ENCODE measurements around the gene BYSL.

Gene BYSL

GRCh38 chr6:41914869-41915530 lies 6.3 kb upstream of the BYSL start:
- no peak for DNase-seq

- DNase-seq, result peak; percentile 97
Observed at GRCh38 chr6:41917528-41917927, 3.8 kb upstream of the BYSL start.

GRCh38 chr6:41921712-41921998 lies 356 bp downstream of the BYSL start:
- DNase-seq, result no peak

GRCh38 chr6:41922154-41922553 lies 855 bp downstream of the BYSL start:
- DNase-seq, result no peak

- DNase-seq, result no peak
Observed at GRCh38 chr6:41927253-41927652, 6.0 kb downstream of the BYSL start.

- DNase-seq, result no peak
Observed at GRCh38 chr6:41929924-41930323, 8.6 kb downstream of the BYSL start.

GRCh38 chr6:41931792-41932191 lies 10.5 kb downstream of the BYSL start:
- DNase-seq, result no peak

GRCh38 chr6:41932378-41932777 lies 11.1 kb downstream of the BYSL start:
- no peak for DNase-seq

- DNase-seq, result no peak
Observed at GRCh38 chr6:41934278-41935192, 13.2 kb downstream of the BYSL start.

GRCh38 chr6:41935193-41935574 lies 13.9 kb downstream of the BYSL start:
- DNase-seq, result no peak

GRCh38 chr6:41935685-41936072 lies 14.4 kb downstream of the BYSL start:
- no peak for DNase-seq

GRCh38 chr6:41936073-41936837 lies 15.0 kb downstream of the BYSL start:
- DNase-seq, result peak; percentile 94

GRCh38 chr6:41937472-41937860 lies 16.2 kb downstream of the BYSL start:
- DNase-seq, result no peak

- DNase-seq, result no peak
Observed at GRCh38 chr6:41937861-41938574, 16.7 kb downstream of the BYSL start.

- no peak for DNase-seq
Observed at GRCh38 chr6:41938590-41939175, 17.4 kb downstream of the BYSL start.

- DNase-seq, result peak; percentile 53
Observed at GRCh38 chr6:41939176-41939847, 18.0 kb downstream of the BYSL start.

GRCh38 chr6:41939848-41940758 lies 18.8 kb downstream of the BYSL start:
- DNase-seq, result peak; percentile 49

- DNase-seq, result peak; percentile 52
Observed at GRCh38 chr6:41940759-41941279, 19.5 kb downstream of the BYSL start.

- peak; percentile 95 for DNase-seq
Observed at GRCh38 chr6:41941280-41942066, 20.2 kb downstream of the BYSL start, which contains the start of gene CCND3. CCND3 (minus strand) TSS chr6:41941808; CDS start chr6:41941649, 159 bp downstream.

All from EL (cell line).